Adrenal gland (tissue), 5 donors: ENCODE data around the gene HNRNPA3.

Experiments
- POLR2A ChIP-seq, 2 donors: fragments of 450-650 bp; IDR thresholded peaks; one replicate each; pipeline ENCODE4 v1.6.1; 2017; ENCODE audit warnings: antibody characterized with exemption in 2 of 2, mild to moderate bottlenecking in 2 of 2, moderate library complexity in 1 of 2
- TF ChIP-seq, protein P1 (sequence below), 6 experiments: fragments of 450-650 bp in 4 of 6; fragments of 200-600 bp in 2 of 6; sonication (generic) in 1 of 6; IDR thresholded peaks; 1 replicate in 5 of 6; 2 replicates in 1 of 6; pipeline versions ENCODE4 v1.5.1 to v1.8.0; 2016 to 2021; ENCODE audit warnings: antibody characterized with exemption in 6 of 6, mild to moderate bottlenecking in 2 of 6, moderate library complexity in 1 of 6
- donor health status: DM: no; HTN: no; CAD: no.

DNA sequence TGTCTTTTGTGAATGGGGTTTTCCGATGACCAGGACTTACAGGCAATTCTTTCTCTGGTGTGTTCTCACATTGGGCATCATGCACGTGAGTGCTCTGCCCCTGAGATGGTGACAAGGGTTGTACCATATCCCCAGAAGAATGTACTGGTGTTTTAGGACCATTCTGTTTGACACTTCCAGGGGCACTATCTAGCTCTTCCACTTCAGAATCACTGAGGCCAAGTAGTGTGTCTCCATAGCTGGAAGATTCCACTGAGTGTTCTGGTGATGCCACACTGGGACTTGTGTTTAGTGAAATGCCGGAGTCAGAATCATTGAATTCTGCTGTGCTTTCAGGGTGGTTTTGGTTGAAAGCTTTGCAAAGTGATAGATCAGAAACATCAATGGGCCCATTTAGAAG lies 18.7 kb downstream of the HNRNPA3 start:
- TF ChIP-seq, protein P1, sequence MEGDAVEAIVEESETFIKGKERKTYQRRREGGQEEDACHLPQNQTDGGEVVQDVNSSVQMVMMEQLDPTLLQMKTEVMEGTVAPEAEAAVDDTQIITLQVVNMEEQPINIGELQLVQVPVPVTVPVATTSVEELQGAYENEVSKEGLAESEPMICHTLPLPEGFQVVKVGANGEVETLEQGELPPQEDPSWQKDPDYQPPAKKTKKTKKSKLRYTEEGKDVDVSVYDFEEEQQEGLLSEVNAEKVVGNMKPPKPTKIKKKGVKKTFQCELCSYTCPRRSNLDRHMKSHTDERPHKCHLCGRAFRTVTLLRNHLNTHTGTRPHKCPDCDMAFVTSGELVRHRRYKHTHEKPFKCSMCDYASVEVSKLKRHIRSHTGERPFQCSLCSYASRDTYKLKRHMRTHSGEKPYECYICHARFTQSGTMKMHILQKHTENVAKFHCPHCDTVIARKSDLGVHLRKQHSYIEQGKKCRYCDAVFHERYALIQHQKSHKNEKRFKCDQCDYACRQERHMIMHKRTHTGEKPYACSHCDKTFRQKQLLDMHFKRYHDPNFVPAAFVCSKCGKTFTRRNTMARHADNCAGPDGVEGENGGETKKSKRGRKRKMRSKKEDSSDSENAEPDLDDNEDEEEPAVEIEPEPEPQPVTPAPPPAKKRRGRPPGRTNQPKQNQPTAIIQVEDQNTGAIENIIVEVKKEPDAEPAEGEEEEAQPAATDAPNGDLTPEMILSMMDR (IDR thresholded peaks at IDR 0.05), result no peak
- TF ChIP-seq POLR2A (IDR thresholded peaks at IDR 0.05), result no peak
